Glutamatergic neuron (in vitro differentiated cells): ENCODE measurements around the gene TNFAIP8L1. TPM values are rescaled to one million over a fixed set of nuclear protein-coding genes. Genes with fewer than 3 reads are reported as not detected.

Experiments
- DNase-seq: peaks from one replicate; pipeline ENCODE4 v3.0.0; 2022
- H3K27ac Mint-ChIP-seq: one replicate; pipeline ENCODE4 v1.8.0; 2020; ENCODE audit warnings: mild to moderate bottlenecking, mixed read lengths, inconsistent platforms; ENCODE audit not compliant: unreplicated experiment
- H3K27me3 Mint-ChIP-seq: one replicate; pipeline ENCODE4 v1.8.0; 2020; ENCODE audit warnings: mild to moderate bottlenecking, moderate library complexity, mixed read lengths, inconsistent platforms; ENCODE audit not compliant: unreplicated experiment
- H3K36me3 Mint-ChIP-seq: one replicate; pipeline ENCODE4 v1.8.0; 2020; ENCODE audit warnings: mild to moderate bottlenecking, mixed read lengths, inconsistent platforms; ENCODE audit not compliant: unreplicated experiment
- H3K4me1 Mint-ChIP-seq: one replicate; pipeline ENCODE4 v1.8.0; 2020; ENCODE audit warnings: mild to moderate bottlenecking, low read depth, mixed read lengths, inconsistent platforms; ENCODE audit not compliant: unreplicated experiment
- H3K4me3 Mint-ChIP-seq: one replicate; pipeline ENCODE4 v1.8.0; 2020; ENCODE audit warnings: mild to moderate bottlenecking, mixed read lengths, inconsistent platforms; ENCODE audit not compliant: unreplicated experiment
- H3K9me3 Mint-ChIP-seq: one replicate; pipeline ENCODE4 v1.8.0; 2020; ENCODE audit warnings: mild to moderate bottlenecking, moderate library complexity, mixed read lengths, inconsistent platforms; ENCODE audit not compliant: unreplicated experiment
- total RNA-seq: library from RNA; stranded (reverse); fragmentation: NEBNext Ultra II Directional; extraction: Animal tissue kit (Norgen Biotek cat#: 25700); gene quantifications from one replicate; pipeline ENCODE4 v1.2.1, GENCODE V29; 2021; ENCODE audit not compliant: unreplicated experiment
- TF ChIP-seq, protein P1 (sequence below): fragments of 200-600 bp; sonication (generic); IDR thresholded peaks from one replicate; pipeline ENCODE4 v1.5.0; 2021; ENCODE audit not compliant: partially characterized antibody, unreplicated experiment

TNFAIP8L1 gene
- total RNA-seq, 1 donor from 2014 or later, result 23.6 TPM

DNA sequence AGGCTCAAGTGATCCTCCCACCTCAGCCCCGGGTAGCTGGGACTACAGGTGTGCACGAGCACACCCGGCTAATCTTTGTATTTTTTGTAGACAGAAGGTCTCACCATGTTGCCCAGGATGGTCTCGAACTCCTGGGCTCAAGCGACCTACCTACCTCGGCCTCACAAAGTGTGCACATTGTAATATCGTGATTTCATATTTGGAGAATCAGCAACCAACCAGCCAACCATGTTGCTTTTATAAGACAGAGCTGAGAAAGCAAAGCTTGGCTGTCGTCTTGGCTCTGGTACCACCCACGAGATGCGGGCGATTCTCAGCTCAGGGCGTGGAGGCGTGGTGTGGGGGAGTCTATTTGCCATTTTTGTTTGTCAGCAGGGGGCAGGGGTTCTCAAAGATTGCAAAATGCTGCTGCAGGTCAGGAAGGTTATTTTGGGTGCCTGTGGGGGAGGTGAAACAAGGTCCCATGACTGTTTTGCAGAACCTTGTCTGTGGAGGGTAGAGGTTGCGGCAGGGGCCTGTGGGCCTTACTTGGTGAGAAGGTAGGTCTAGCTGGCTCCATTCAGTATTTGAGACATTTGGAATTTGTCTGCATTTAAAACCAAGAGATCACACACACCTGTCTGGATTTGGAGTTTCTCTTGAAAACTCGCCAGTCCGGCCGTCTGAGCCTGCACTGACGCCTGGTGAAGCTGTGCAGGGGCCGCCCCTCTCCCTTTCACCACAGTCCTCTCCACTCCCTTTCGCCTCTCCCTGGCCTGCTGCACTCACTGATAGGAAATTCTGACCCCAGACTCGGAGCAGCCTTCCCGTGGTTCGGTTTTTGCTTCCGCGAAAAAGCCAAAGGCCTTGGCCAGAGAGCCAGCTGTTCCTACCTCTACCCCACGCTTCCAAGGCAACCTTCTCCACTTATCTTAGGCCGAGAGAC, 15.4 kb downstream of the TNFAIP8L1 start:
- H3K4me3 Mint-ChIP-seq, result no peak overlapping the region
- H3K36me3 Mint-ChIP-seq, result peaks cover 1% of the 10 kb centered on the region
- H3K4me1 Mint-ChIP-seq, result no peaks in the 10 kb centered on the region
- TF ChIP-seq, protein P1, sequence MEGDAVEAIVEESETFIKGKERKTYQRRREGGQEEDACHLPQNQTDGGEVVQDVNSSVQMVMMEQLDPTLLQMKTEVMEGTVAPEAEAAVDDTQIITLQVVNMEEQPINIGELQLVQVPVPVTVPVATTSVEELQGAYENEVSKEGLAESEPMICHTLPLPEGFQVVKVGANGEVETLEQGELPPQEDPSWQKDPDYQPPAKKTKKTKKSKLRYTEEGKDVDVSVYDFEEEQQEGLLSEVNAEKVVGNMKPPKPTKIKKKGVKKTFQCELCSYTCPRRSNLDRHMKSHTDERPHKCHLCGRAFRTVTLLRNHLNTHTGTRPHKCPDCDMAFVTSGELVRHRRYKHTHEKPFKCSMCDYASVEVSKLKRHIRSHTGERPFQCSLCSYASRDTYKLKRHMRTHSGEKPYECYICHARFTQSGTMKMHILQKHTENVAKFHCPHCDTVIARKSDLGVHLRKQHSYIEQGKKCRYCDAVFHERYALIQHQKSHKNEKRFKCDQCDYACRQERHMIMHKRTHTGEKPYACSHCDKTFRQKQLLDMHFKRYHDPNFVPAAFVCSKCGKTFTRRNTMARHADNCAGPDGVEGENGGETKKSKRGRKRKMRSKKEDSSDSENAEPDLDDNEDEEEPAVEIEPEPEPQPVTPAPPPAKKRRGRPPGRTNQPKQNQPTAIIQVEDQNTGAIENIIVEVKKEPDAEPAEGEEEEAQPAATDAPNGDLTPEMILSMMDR, result no peak
- no peak for DNase-seq
- H3K27me3 Mint-ChIP-seq, result peaks cover 3% of the 10 kb centered on the region
- H3K9me3 Mint-ChIP-seq, result peaks cover 5% of the 10 kb centered on the region
- H3K27ac Mint-ChIP-seq, result peak overlapping the region; percentile 26

DNA sequence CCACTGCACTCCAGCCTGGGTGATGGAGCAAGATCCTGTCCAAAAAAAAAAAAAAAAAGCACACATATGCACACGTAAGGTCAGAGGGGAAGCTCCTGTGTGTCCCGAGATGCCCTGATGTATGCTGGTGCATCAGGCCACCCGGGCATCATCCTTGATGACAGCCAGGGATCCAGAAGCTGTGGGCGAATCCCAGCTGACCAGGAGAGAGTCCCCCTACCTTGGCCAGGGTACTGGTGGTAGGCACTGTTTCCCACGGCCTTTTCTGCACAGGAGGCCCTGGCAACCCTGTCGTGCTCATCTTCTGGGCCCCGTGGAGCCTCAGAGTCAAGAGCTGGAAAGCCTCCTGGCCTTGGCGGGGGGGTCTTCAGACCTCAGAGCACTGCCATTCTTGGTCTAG, 16.8 kb downstream of the TNFAIP8L1 start:
- Mint-ChIP-seq H3K4me1 (peaks cover under 1% of the 10 kb centered on the region), H3K27ac (no peak overlapping the region), H3K9me3 (peaks cover 6% of the 10 kb centered on the region), H3K4me3 (no peak overlapping the region), H3K27me3 (peaks cover 3% of the 10 kb centered on the region), H3K36me3 (peaks cover 5% of the 10 kb centered on the region)
- no peak for DNase-seq
- TF ChIP-seq, protein P1, result no peak

DNA sequence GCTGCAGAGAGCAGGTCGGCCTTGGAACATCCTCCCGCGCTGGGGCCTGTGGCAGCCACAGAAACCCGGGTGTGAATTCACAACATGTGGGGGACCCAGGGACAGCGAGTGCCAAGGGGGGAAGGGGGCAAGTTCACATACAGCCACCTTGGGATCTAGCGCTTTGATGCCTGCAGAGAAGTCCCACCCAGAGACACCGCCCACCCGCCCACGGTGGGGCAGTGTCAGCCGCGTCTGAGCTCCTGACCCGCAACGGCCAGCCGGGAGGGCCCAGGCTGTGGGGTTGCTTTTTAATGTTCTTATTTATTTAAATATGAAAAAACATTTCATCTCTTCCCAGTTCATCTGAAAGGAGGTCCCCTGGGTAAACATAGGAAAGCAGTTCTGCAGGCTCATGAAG, 17.9 kb downstream of the TNFAIP8L1 start:
- Mint-ChIP-seq H3K36me3 (peaks cover 5% of the 10 kb centered on the region), H3K27ac (no peak overlapping the region), H3K9me3 (peaks cover 6% of the 10 kb centered on the region), H3K4me1 (peaks cover 3% of the 10 kb centered on the region), H3K4me3 (no peak overlapping the region), H3K27me3 (peaks cover 3% of the 10 kb centered on the region)
- TF ChIP-seq, protein P1, result no peak
- no peak for DNase-seq

DNA sequence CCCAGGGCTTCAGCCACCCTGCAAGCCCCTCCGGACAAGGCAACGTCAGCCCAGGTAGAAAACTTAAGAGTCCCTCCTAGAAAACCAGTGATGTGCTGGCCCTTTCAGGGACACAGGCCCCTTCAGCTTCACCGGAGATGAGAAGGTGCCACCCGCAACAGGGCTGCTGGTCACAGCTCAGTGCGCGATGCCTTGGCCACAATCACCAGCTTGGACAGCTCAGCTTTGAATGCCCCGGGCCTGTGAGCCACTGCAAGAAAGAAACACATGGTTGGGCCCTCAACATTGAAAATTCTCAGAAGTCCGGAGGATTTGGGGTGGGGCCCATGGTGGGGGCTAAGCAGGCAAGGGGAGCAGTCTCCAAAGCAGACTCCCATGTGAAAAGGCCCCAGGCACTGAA, 18.5 kb downstream of the TNFAIP8L1 start:
- peaks cover 5% of the 10 kb centered on the region for H3K36me3 Mint-ChIP-seq
- TF ChIP-seq, protein P1, result no peak

DNA sequence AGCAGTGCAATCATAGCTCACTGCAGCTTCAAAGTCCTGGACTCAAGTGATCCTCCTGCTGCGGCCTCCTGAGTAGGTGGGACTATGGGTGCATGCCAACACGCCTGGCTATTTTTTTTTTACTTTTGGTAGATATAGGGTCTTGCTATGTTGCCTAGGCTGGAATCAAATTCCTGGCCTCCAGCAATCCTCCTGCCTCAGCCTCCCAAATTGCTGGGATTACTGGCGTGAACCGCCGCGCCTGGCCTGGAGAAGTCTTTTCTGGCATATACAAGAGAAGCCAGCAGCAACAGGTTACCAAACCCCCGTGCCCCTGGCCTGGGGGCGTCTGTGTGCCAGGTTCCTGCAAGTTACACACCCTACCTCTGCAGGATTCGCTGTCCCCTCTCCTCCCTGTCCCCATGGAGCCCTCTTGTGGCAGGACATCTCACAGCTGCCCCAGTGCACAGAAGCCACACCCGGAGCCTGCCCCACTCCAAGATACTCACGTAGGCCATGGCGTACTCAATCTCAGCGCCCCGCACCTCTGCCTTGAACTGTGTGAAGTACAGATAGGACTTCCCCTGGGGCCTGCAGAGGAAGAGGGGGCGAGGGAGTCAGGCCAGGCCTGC, 21.0 kb downstream of the TNFAIP8L1 start:
- Mint-ChIP-seq H3K36me3 (peaks cover 5% of the 10 kb centered on the region), H3K4me3 (no peak overlapping the region), H3K27me3 (peaks cover 3% of the 10 kb centered on the region), H3K9me3 (peaks cover 2% of the 10 kb centered on the region), H3K27ac (no peak overlapping the region), H3K4me1 (peaks cover 8% of the 10 kb centered on the region)
- DNase-seq, result peak; percentile 55
- TF ChIP-seq, protein P1, result no peak

More for the DNA sequence above, 18.5 kb downstream of the TNFAIP8L1 start:
- Mint-ChIP-seq H3K4me3 (no peak overlapping the region), H3K27me3 (peaks cover 3% of the 10 kb centered on the region), H3K4me1 (peaks cover 8% of the 10 kb centered on the region), H3K9me3 (peaks cover 6% of the 10 kb centered on the region), H3K27ac (no peak overlapping the region)
- DNase-seq, result no peak
